B cell (primary cell): ENCODE measurements around the gene ATAT1. TPM values are rescaled to one million over a fixed set of nuclear protein-coding genes. Genes with fewer than 3 reads are reported as not detected.
A peak's percentile ranks its signal among the peaks of the same experiment; 100 is the strongest.

Experiments
- ATAC-seq: fragments of 200-7000 bp; cut with Tn5 transposase; one replicate; pipeline ENCODE4 v1.10.0; 2021; ENCODE audit warnings: low read depth, mild to moderate bottlenecking, moderate number of reproducible peaks, moderate library complexity
- CTCF ChIA-PET: fragments of 350-600 bp; sonication (Branson Sonifier 250); formaldehyde crosslinking; loops from one replicate; lab custom pipeline; 2021; ENCODE audit warnings: antibody characterized with exemption, inconsistent platforms; lab: Charles Lee
- POLR2A ChIA-PET: fragments of 350-600 bp; sonication (Branson Sonifier 250); formaldehyde crosslinking; loops from one replicate; lab custom pipeline; 2021; ENCODE audit warnings: antibody characterized with exemption; lab: Charles Lee
- DNase-seq: peaks from one replicate; pipeline ENCODE4 v3.0.0; 2013
- H2AFZ ChIP-seq: 2 replicates; pipeline ENCODE4 v1.6.1; 2012; ENCODE audit warnings: mild to moderate bottlenecking, low read depth, low read length; ENCODE audit not compliant: insufficient read depth, poor library complexity, severe bottlenecking
- H3K27ac ChIP-seq, 2 donors: 1 replicate in 1 of 2; 2 replicates in 1 of 2; pipeline ENCODE4 v1.5.1; 2012 to 2013; ENCODE audit warnings: low read length in 2 of 2, mild to moderate bottlenecking in 2 of 2, moderate library complexity in 1 of 2
- H3K27me3 ChIP-seq, 4 experiments: fragments of 200-600 bp in 1 of 4; sonication (generic) in 1 of 4; replicated peaks in 1 of 4; 1 replicate in 2 of 4; 2 replicates in 2 of 4; pipeline versions ENCODE4 v1.6.1 to v1.7.0; 2013 to 2016; ENCODE audit warnings: low read length in 3 of 4, mild to moderate bottlenecking in 2 of 4, mixed read lengths in 1 of 4, moderate library complexity in 1 of 4; ENCODE audit not compliant: insufficient read depth in 4 of 4, control insufficient read depth in 3 of 4; ENCODE audit errors: control extremely low read depth in 1 of 4
- H3K36me3 ChIP-seq, 2 experiments: replicated peaks in 1 of 2; 1 replicate in 1 of 2; 2 replicates in 1 of 2; pipeline versions ENCODE4 v1.6.1 to v1.7.1; 2013; ENCODE audit warnings: low read length in 1 of 2; ENCODE audit not compliant: insufficient read depth in 2 of 2, control insufficient read depth in 1 of 2; ENCODE audit errors: control extremely low read depth in 1 of 2, extremely low read depth in 1 of 2
- H3K4me1 ChIP-seq, 2 donors: fragments of 200-600 bp in 1 of 2; sonication (generic) in 1 of 2; 1 replicate in 1 of 2; 2 replicates in 1 of 2; pipeline versions ENCODE4 v1.5.1 to v1.6.1; 2013 to 2017; ENCODE audit warnings: low read length in 2 of 2; ENCODE audit not compliant: control insufficient read depth in 2 of 2, insufficient read depth in 2 of 2
- H3K4me2 ChIP-seq: replicated peaks from 2 replicates; pipeline ENCODE3; 2012; ENCODE audit warnings: mild to moderate bottlenecking, low read depth, low read length; ENCODE audit not compliant: poor library complexity, severe bottlenecking
- H3K4me3 ChIP-seq, 5 experiments: fragments of 200-600 bp in 1 of 5; sonication (generic) in 1 of 5; 1 replicate in 3 of 5; 2 replicates in 2 of 5; pipeline versions ENCODE4 v1.5.1 to v1.7.0; 2011 to 2016; ENCODE audit warnings: low read length in 4 of 5, mild to moderate bottlenecking in 4 of 5, low read depth in 2 of 5, control low read depth in 1 of 5, moderate library complexity in 1 of 5; ENCODE audit not compliant: insufficient read depth in 1 of 5; ENCODE audit errors: control extremely low read depth in 1 of 5, extremely low read depth in 1 of 5
- H3K79me2 ChIP-seq: fragments of 200-600 bp; sonication (generic); one replicate; pipeline ENCODE4 v1.6.0; 2016; ENCODE audit warnings: low read length; ENCODE audit not compliant: control insufficient read depth, insufficient read depth
- H3K9ac ChIP-seq: fragments of 200-600 bp; sonication (generic); 2 replicates; pipeline ENCODE4 v1.6.1; 2017; ENCODE audit warnings: mild to moderate bottlenecking, low read length, moderate library complexity
- H3K9me3 ChIP-seq, 3 donors: one replicate each; pipeline versions ENCODE4 v1.6.1 to v1.7.1; 2013; ENCODE audit warnings: low read length in 2 of 3; ENCODE audit not compliant: control insufficient read depth in 2 of 3, insufficient read depth in 1 of 3; ENCODE audit errors: control extremely low read depth in 1 of 3
- H4K20me1 ChIP-seq: 2 replicates; pipeline ENCODE4 v1.6.0; 2012; ENCODE audit warnings: mild to moderate bottlenecking, low read length; ENCODE audit not compliant: insufficient read depth, control insufficient read depth, poor library complexity, severe bottlenecking
- H3K27ac Mint-ChIP-seq: one replicate; pipeline ENCODE4 v1.8.0; 2021; ENCODE audit warnings: mixed read lengths
- H3K27me3 Mint-ChIP-seq: one replicate; pipeline ENCODE4 v1.8.0; 2021; ENCODE audit warnings: mixed read lengths
- H3K4me1 Mint-ChIP-seq: one replicate; pipeline ENCODE4 v1.8.0; 2021; ENCODE audit warnings: mixed read lengths
- H3K4me3 Mint-ChIP-seq: one replicate; pipeline ENCODE4 v1.8.0; 2021; ENCODE audit warnings: mixed read lengths
- H3K9me3 Mint-ChIP-seq: one replicate; pipeline ENCODE4 v1.8.0; 2022; ENCODE audit warnings: mixed read lengths; ENCODE audit not compliant: insufficient read depth
- CTCF ChIP-seq: fragments of 200-600 bp; IDR thresholded peaks from one replicate; pipeline ENCODE4 v1.8.0; 2022; ENCODE audit warnings: antibody characterized with exemption, mild to moderate bottlenecking
- EZH2 ChIP-seq: IDR thresholded peaks from 2 replicates; pipeline ENCODE4 v1.6.1; 2012; ENCODE audit warnings: borderline replicate concordance, low read depth, mild to moderate bottlenecking, moderate library complexity, low read length; ENCODE audit not compliant: insufficient read depth, poor library complexity, severe bottlenecking
- WGBS: methylation state at CpG from one replicate; pipeline ENCODE4 v1.1.5; 2013; ENCODE audit warnings: missing lambda C conversion rate; ENCODE audit not compliant: insufficient coverage; 5-methylcytosine and 5-hydroxymethylcytosine counted together
- intact Hi-C: fragments of 100-400 bp; cut with micrococcal nuclease; formaldehyde crosslinking; loops from one replicate; pipeline ENCODE4 v1.10.0; 2022
- polyA plus RNA-seq: library from polyadenylated mRNA; depleted of rRNA; stranded (reverse); fragments of >200 nt; gene quantifications from 2 replicates; pipeline ENCODE4 v1.2.3, GENCODE V29; 2012
- total RNA-seq, 2 donors: library from RNA; stranded (reverse); fragments of 120-200 nt in 1 of 2; gene quantifications; 1 replicate in 1 of 2; 2 replicates in 1 of 2; pipeline versions ENCODE4 v1.2.3 to v1.2.4, GENCODE V29; 2013 to 2022

ATAT1 gene
- total and polyA plus RNA-seq, 2 donors (not counting 1 experiment from before 2014, with no cell fraction given): 15.7 to 21.5 TPM

- no peaks in the 10 kb centered on the region for H3K9me3 Mint-ChIP-seq
- Histone ChIP-seq H3K4me3 (peak within 1 kb of the TSS; percentile 93 to 100 (median 98)), H3K27me3 (no peaks in the 10 kb centered on the region)
Observed at GRCh38 chr6:30616811-30617564, 9.7 kb upstream of the ATAT1 start, which contains the start of gene PPP1R10. TSS of gene PPP1R10 (minus strand) at chr6:30617243. CDS start at chr6:30609944, 7,299 bp downstream.

More at GRCh38 chr6:30616811-30617564, 9.7 kb upstream of the ATAT1 start, which contains the start of gene PPP1R10:
- peak within 1 kb of the TSS; percentile 82 for H2AFZ ChIP-seq
- peak within 1 kb of the TSS; percentile 92 for H3K4me3 Mint-ChIP-seq
- H3K4me1 Mint-ChIP-seq: peaks cover 38% of the 10 kb centered on the region
- peak within 1 kb of the TSS; percentile 82 for H3K4me2 ChIP-seq
- CTCF ChIA-PET: interaction anchor here (1.3 to 2.4 kb wide), 5 partner anchors 62 to 100 kb away, joined by 3 to 9 read pairs (median 4); partner anchors contain the start of gene MDC1
- no peaks in the 10 kb centered on the region for H4K20me1 ChIP-seq
- peak; percentile 100 for DNase-seq
- no peaks in the 10 kb centered on the region for H3K27me3 Mint-ChIP-seq
- H3K9me3 ChIP-seq: no peaks in the 10 kb centered on the region
- under 1% methylated on average over 37 of the region's 40 CpGs for WGBS
- peak within 1 kb of the TSS; percentile 100 for H3K9ac ChIP-seq
- no peak for TF ChIP-seq EZH2
- no peak for TF ChIP-seq CTCF
- peaks cover 4 to 40% of the 10 kb centered on the region in 2 experiments for H3K36me3 ChIP-seq
- H3K27ac ChIP-seq: peak within 1 kb of the TSS; percentile 99
- POLR2A ChIA-PET: interaction anchor here (0.6 to 2.0 kb wide), 18 partner anchors 10 to 1355 kb away, joined by 3 to 12 read pairs (median 3); partner anchors contain the start of genes ABCF1, ATAT1, C6orf136 and DXO
- H3K4me1 ChIP-seq: peaks cover 33 to 36% of the 10 kb centered on the region in 2 donors
- peak; percentile 77 for ATAC-seq
- peak within 1 kb of the TSS; percentile 100 for H3K27ac Mint-ChIP-seq
- intact Hi-C loops: loop anchor here (1.0 to 10.0 kb wide), 12 partner anchors 9 to 738 kb away; partner anchors contain the start of genes ABCF1, ATAT1, C6orf136 and DHX16
- H3K79me2 ChIP-seq: peaks cover 68% of the 10 kb centered on the region
